HL-60 (cell line): Measurements from ENCODE around the gene CASP7.

Source experiments
- DNase-seq, 2 experiments: peaks; one replicate each; pipeline ENCODE4 v3.0.0-alpha.2; 2010 to 2020; ENCODE audit warnings: low read depth in 1 of 2, low spot score in 1 of 2
- H3K27ac ChIP-seq: fragments of 250-450 bp; sonication (Bioruptor Pico); replicated peaks from 2 replicates; pipeline ENCODE4 v1.5.1; 2020; ENCODE audit warnings: mild to moderate bottlenecking, moderate library complexity
- H3K27me3 ChIP-seq: fragments of 250-450 bp; sonication (Bioruptor Pico); 2 replicates; pipeline ENCODE4 v1.5.1; 2021; ENCODE audit warnings: mild to moderate bottlenecking, moderate library complexity; ENCODE audit not compliant: insufficient read depth, poor library complexity, severe bottlenecking
- H3K4me3 ChIP-seq: replicated peaks from 2 replicates; pipeline ENCODE4 v1.5.1; 2011; ENCODE audit warnings: mild to moderate bottlenecking, control low read depth, low read length; ENCODE audit not compliant: insufficient read depth
- CTCF ChIP-seq: IDR thresholded peaks from one replicate; pipeline ENCODE4 v1.5.1; 2011; ENCODE audit warnings: low read length, control low read depth, inconsistent platforms; ENCODE audit not compliant: insufficient read depth
- GABPA ChIP-seq: IDR thresholded peaks from 2 replicates; pipeline ENCODE4 v1.6.1; 2012; ENCODE audit warnings: low read depth
- POLR2AphosphoS5 ChIP-seq: IDR thresholded peaks from 2 replicates; pipeline ENCODE4 v1.6.1; 2012; ENCODE audit warnings: low read depth
- REST ChIP-seq: IDR thresholded peaks from 2 replicates; pipeline ENCODE4 v1.6.1; 2012; ENCODE audit warnings: low read depth; ENCODE audit not compliant: insufficient replicate concordance
- SPI1 ChIP-seq: IDR thresholded peaks from 2 replicates; pipeline ENCODE4 v1.6.1; 2012; ENCODE audit warnings: low read depth, mild to moderate bottlenecking, borderline replicate concordance

The CASP7 gene

GRCh38 chr10:113691381-113691780 lies 11.7 kb downstream of the CASP7 start:
- Histone ChIP-seq H3K4me3 (no peak overlapping the region), H3K27me3 (no peaks in the 10 kb centered on the region), H3K27ac (no peak overlapping the region)
- TF ChIP-seq POLR2AphosphoS5 (no peak), CTCF (no peak), GABPA (no peak), SPI1 (no peak), REST (no peak)
- DNase-seq, result no peak

- no peak for DNase-seq
- TF ChIP-seq CTCF, result no peak
- no peak for TF ChIP-seq POLR2AphosphoS5
- no peak for TF ChIP-seq SPI1
- no peak for TF ChIP-seq GABPA
- no peak for TF ChIP-seq REST
- Histone ChIP-seq H3K27me3 (no peaks in the 10 kb centered on the region), H3K4me3 (no peak overlapping the region), H3K27ac (no peak overlapping the region)
Measured at GRCh38 chr10:113692271-113692670, 12.6 kb downstream of the CASP7 start.

GRCh38 chr10:113693348-113693747 lies 13.6 kb downstream of the CASP7 start:
- H3K27me3 ChIP-seq, result no peaks in the 10 kb centered on the region
- TF ChIP-seq POLR2AphosphoS5, result no peak
- no peak for TF ChIP-seq CTCF
- TF ChIP-seq SPI1, result no peak
- no peak for TF ChIP-seq REST
- no peak for TF ChIP-seq GABPA
- no peak overlapping the region for H3K27ac ChIP-seq
- H3K4me3 ChIP-seq, result no peak overlapping the region
- no peak for DNase-seq
